Regular cardiac myocyte (primary cell): ENCODE results near the gene ENPP1. TPM values are rescaled to one million over a fixed set of nuclear protein-coding genes. Genes with fewer than 3 reads are reported as not detected.

Source experiments
- total RNA-seq: library from RNA; depleted of rRNA; stranded (reverse); fragments of >200 nt; gene quantifications from 2 replicates; pipeline ENCODE4 v1.2.3, GENCODE V29; 2014

ENPP1 gene
- 11.7 and 26.8 TPM in 2 replicates for total RNA-seq

GRCh38 chr6:131807644-131808459, at the start of gene ENPP1:
ENPP1 (plus strand) TSS chr6:131808020; CDS start chr6:131808036, 16 bp downstream.

Other genes starting within 250 kb of the ENPP1 start
- gene ARG1, start 234.8 kb upstream of the ENPP1 start, total RNA-seq: not detected in 2 replicates
- 28.9 and 34.4 TPM in 2 replicates for gene MED23, start 179.8 kb upstream of the ENPP1 start, total RNA-seq
- under 0.01 TPM in 2 replicates for gene ENPP3, start 170.7 kb upstream of the ENPP1 start, total RNA-seq
- gene OR2A4, start 106.6 kb upstream of the ENPP1 start, total RNA-seq: not detected in 2 replicates
- gene CTAGE9, start 97.0 kb upstream of the ENPP1 start, total RNA-seq: not detected in 2 replicates
- 233 and 323 TPM in 2 replicates for gene CCN2, start 143.4 kb downstream of the ENPP1 start, total RNA-seq